HG02642 (cell line): Measurements from ENCODE around the gene PRR33.

Experiments
- ATAC-seq: cut with Tn5 transposase; IDR thresholded peaks from one replicate; pipeline ENCODE4 v1.9.1; 2021; ENCODE audit warnings: mild to moderate bottlenecking; ENCODE audit not compliant: unreplicated experiment, poor library complexity

The PRR33 gene

GRCh38 chr11:1840780-1841480, 50.8 kb downstream of the PRR33 start:
- ATAC-seq = no peak

- no peak for ATAC-seq
Measured at GRCh38 chr11:1839924-1840779, 51.5 kb downstream of the PRR33 start.

GRCh38 chr11:1839204-1839923, 52.3 kb downstream of the PRR33 start:
- no peak for ATAC-seq

GRCh38 chr11:1838426-1839144, 53.1 kb downstream of the PRR33 start, which contains the start of gene TNNI2:
TNNI2 (plus strand) TSS chr11:1838981; CDS start chr11:1839697, 716 bp downstream.
- no peak for ATAC-seq
